Skeletal muscle cell (primary cell): Measurements from ENCODE around the gene OR13C8.

Experiments used
- DNase-seq: peaks from one replicate; pipeline ENCODE4 v3.0.0-alpha.2; 2010; ENCODE audit warnings: low read depth
- H3K4me3 ChIP-seq: 2 replicates; pipeline ENCODE4 v1.5.1; 2011; ENCODE audit warnings: low read depth, mild to moderate bottlenecking, control low read depth, low read length, moderate library complexity

Gene OR13C8

DNA sequence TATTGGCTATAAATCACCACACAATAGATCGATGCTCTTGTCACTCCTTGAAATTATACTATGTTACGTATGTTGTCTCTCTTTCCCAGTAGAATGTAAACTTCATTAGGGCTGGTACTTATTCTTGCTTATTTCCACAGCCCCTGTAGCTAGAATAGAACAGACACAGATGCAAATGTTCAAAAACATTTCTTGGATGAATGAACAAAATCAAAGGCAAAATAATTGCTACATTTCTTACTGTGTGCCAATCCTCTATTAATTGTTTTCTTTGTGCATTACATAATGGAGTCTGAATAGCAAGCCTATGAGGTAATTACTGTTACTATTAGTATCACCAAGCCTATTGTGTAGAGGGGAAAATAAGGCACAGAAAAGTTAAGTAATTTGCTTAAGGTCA, 37.2 kb downstream of the OR13C8 start:
- H3K4me3 ChIP-seq, result no peak overlapping the region
- no peak for DNase-seq

GRCh38 chr9:104608336-104608735, 39.4 kb downstream of the OR13C8 start:
- no peak for DNase-seq
- no peak overlapping the region for H3K4me3 ChIP-seq

- H3K4me3 ChIP-seq, result no peak overlapping the region
- no peak for DNase-seq
Observed at GRCh38 chr9:104611213-104611612, 42.2 kb downstream of the OR13C8 start.

DNA sequence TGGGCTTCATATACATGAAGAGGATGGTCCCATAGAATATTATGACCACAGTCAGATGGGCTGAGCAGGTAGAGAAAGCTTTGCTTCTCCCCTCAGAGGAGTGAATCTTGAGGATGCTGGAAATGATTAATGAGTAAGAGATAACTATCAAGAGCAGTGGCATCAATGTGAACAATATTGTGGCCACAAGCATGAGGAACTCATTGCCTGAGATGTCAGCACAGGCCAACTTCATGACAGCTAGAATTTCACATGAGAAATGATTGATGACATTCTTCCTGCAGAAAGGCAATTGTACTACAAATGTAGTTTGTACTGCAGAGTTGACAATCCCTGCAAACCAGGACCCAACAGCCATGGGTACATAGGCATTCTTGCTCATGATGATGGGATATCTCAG, 48.5 kb downstream of the OR13C8 start:
- no peak for DNase-seq
- H3K4me3 ChIP-seq, result no peak overlapping the region

DNA sequence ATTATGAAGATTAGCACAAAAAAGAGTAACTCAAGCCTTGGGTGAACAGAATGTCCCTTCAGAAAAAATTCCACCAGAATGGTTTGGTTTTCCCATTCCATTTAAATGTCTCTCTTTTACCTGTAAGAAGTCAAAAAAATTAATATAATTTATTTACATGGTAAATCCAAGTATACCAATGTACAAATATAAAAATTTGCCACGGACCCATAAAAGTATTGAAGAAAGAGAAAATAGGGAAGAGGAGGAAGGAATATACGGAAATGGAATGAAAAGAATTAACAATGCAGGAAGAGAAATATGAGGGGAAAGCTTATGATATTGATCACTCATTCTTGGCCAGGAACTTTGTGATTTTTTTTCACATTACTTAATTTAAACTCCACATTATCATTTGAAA, 49.1 kb downstream of the OR13C8 start, which contains the start of gene OR13C9:
Gene OR13C9 (minus strand): TSS at position 101 of the 400 bp plus-strand sequence. CDS start 0 bp downstream, at position 101.
- no peak within 1 kb of the TSS for H3K4me3 ChIP-seq
- no peak for DNase-seq
